Medulla oblongata (tissue), 1 donor: ENCODE measurements around the gene JOSD2.
A peak's percentile ranks its signal among the peaks of the same experiment; 100 is the strongest.
"Not testable (repeated sequence)": the region's sequence is repeated elsewhere in the genome, so short reads cannot be mapped to it uniquely, and the experiment has no call there.

Experiments used
- DNase-seq: peaks from one replicate; pipeline ENCODE4 v3.0.0-alpha.2; 2015; ENCODE audit errors: extremely low spot score

Gene JOSD2

DNA sequence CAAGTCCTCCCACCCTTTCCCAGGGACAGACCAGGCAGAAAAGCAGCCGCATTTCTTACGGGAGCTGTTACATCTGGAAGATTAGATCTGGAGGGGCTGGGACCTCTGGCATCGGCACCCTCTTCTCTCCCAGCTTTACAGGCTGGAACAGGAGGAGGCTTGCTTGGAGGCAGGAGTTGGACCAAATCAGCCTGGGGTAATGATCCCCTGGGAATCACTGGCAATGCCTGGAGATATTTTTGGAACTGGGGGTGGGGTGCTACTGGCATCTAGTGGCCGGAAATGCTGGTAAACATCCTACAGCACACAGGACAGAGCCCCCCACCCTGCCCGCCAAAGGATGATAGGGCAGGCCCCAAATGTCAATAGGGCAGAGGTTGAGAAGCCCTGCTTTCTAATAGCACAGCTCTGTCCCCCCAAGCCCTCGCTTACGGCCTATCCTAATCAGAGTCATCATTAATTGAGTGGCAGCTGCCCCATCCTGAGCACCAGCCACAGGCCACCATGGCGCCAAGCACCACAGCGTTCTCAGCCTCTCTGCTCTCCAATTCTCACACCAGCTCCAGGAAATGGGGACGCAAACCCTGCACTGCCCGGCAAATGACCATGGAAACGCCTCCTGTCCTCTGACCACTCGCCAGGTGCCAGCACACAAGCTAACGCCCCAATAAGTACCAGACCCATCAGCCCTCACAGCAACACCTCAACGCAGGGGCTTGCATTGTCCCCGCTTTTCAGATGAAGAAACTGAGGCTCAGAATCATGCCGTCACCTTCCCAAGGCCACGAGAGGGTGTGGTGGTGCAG lies 36.6 kb upstream of the JOSD2 start:
- DNase-seq = peak; percentile 48

GRCh38 chr19:50546527-50547221 lies 35.7 kb upstream of the JOSD2 start:
- DNase-seq = no peak

DNA sequence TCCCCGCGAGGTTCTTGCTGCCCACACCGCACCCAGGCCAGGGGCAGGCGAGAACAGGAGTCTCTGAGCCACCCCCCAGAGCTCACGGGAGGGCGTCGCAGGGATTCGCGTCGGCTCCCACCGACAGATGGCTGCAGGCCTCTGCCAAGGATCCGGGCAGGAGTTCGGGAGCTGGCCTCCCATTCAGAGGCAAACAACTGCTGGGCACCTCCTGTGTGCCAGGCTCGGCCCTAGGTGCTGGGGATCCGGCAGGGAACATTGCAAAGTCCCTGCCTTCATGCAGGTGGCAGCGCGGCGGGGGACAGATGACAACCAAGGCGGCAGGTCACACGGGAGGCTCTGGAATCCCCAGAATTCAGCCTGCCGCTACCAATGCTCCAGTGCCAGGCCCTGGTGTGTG lies 32.0 kb upstream of the JOSD2 start:
- no peak for DNase-seq

DNA sequence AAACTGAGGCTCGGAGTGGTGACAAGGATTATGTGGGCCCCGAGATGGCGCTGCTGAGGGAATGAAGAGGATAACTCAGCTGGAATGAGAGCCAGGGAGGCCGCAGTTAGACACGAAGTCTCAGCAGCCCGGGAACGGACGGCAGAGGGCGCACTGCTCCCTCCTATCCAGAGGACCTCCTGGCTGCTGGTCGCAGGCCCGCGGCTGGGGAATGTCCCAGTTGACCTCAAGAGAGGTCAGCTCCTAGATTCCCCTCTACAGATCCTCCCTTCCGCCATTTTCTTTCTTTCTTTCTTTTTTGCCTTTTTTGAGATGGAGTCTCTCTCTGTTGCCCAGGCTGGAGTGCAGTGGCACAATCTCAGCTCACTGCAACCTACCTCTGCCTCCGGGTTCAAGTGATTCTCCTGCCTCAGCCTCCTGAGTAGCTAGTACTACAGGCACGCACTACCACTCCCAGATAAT lies 26.8 kb upstream of the JOSD2 start:
- DNase-seq = peak; percentile 87

GRCh38 chr19:50537306-50537685 lies 26.3 kb upstream of the JOSD2 start:
- no peak for DNase-seq

- no peak for DNase-seq
Observed at GRCh38 chr19:50536662-50537305, 25.8 kb upstream of the JOSD2 start.

DNA sequence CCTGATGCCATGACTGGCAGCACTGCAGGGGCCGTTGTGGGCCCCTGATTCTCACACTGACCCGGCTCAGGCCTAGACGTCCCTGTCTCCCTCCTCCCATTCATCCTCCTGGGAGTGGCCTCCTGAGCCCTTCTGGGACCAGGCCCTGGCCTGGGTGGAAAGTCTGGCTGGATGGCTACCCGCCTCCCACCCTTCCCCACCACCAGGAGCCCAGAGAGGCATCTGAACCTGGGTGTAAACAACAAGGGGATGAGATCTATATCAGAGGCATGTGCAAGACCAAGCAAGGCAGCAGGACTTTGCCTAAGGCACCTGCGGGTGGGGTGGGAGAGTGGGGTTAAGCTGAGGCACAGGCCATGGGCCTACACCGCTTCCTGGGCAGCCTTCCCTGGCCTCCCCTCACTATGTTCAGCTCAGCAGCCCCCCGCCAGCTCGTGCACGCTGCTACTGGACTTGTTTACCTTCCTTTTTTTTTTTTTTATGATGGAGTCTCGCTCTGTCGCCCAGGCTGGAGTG lies 24.7 kb upstream of the JOSD2 start:
- DNase-seq = no peak

DNA sequence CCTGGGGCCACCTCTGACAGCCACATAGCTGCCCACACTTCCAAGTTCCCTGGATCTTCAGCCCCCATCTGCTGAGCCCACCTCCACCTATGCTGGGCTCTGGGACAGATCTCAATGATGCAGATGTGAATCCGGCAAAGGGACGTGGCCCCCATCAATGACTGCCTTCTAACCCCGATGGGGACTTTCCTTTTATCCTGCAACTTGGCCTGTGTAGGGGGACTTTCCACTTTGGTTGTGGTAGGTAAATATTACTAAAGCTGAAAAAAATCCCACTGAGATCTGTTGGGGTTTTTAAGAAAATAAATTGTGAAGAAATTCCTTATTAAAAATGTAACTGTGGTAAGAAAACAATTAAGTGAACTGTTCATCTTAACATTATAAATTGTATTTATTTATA lies 23.5 kb upstream of the JOSD2 start:
- no peak for DNase-seq

GRCh38 chr19:50532952-50533351 lies 22.0 kb upstream of the JOSD2 start:
- DNase-seq = no peak

DNA sequence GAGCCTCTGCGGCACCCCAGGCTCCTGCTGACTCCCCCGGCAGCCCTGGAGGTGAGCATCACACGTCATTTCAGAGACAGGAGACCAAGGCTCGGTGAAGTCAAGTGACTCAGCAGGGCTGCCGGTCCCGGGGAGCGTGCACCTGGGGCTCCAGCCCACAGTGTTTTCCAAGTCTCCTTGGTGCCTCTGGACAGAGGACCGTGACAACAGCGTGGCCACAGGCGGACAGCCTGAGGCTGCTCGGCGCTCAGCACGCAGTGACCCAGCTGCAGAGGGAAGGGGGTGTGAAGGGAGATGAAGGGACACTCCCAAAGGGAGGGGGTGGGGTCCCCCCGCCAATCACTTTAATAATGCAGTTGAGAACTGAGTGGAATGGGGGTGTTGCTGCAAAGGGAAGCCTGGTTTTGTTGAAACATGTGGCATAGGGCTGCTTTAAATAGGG lies 20.2 kb upstream of the JOSD2 start:
- no peak for DNase-seq

DNA sequence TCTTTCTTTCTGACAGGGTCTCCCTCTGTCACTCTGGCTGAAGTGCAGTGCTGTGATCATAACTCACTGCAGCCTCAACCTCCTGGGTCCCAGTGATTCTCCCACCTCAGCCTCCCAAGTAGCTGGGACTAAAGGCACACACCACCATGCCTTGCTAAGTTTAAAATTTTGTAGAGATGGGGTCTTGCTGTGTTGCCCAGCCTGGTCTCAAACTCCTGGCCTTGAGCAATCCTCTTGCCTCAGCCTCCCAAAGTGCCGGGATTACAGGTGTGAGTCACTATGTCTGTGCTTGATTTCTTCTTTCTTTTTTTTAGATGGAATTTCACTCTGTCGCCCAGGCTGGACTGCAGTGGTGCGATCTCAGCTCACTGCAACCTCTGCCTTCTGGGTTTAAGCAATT lies 17.1 kb upstream of the JOSD2 start:
- not testable (repeated sequence) for DNase-seq

DNA sequence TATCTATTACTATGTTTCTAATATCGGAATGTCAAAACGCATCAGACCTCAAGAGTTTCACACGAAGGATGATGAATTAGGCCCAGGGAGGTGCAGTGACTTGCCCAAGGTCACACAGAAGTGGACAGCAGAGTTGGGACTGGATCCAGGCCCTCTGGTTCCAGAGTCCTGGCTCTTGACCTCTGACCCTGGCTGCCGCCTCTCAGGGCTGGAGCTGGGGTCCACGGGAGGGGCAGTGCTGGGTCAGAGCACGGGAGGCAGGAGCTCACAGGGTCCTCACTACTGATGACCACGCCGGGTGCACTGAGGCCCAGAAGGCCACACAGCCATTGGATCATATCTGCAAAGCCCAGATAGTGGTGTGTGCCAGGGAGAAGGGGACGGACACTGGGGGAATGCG lies 11.9 kb upstream of the JOSD2 start:
- DNase-seq = no peak

GRCh38 chr19:50520822-50521465 lies 10.0 kb upstream of the JOSD2 start:
- no peak for DNase-seq

DNA sequence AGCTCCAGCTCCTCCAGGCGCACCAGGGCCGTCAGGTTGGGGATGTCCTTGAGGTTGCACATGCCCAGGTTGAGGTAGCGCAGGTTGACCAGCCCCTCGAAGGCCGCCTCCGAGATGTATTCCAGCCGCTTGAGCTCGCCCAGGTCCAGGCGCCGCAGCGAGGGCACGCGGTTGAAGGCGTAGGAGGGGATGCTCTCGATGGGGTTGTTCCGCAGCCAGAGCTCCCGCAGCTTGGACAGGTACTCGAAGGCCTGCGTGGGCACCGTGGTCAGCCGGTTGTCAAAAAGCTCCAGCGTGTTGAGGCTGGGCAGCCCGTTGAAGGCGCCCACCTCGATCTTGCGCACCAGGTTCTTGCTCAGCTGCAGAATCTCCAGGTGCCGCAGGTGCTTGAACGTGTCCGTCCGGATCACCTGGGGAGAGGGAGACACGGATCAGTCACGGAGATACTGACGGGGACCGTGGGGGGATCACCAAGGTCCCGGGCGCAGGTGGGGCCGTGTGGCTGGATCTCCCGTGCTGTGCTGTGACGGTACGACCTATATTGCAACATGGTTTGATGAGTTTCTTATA lies 8.1 kb upstream of the JOSD2 start:
- no peak for DNase-seq

DNA sequence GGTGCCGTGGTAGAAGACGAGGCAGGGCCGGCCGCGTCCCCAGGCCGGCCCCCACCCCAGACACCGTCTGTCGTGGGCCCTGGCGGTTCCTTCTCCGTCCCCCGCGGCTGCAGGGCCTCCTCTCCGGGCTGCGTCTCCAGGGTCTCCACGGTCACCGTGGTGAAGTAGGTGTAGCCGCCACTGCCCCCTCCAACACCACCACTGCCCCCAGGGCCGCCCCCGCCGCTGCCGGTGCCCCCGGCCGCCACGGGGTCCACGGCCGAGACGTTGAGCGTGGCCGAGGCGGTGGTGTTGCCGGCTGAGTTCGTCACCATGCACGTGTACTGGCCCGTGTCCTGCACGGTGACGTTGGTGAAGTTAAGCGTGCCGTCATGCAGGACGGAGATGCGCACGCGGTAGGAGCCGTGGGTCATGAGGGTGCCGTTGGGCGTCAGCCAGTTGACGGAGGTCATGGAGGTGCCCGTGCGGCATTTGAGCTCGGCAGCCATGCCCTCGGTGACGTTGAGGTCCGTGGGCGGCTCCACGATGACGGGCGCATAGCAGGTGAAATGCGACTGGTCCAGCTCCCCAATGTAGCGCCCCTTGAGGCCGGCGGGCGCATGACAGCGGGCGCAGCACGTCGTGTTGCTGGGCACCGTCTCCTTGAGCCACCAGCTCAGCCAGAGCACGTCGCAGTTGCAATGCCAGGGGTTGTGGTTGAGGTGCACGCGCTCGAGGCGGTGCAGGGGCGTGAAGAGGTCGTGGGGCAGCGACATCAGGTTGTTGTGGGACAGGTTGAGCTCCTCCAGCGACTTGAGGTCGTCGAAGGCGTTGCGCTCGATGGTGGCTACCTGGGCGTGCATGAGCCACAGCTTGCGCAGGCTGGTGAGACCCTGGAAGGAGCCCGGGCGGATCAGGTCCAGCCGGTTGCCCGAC lies 7.4 kb upstream of the JOSD2 start:
- DNase-seq = no peak

- DNase-seq = no peak
Observed at GRCh38 chr19:50517704-50518075, 6.7 kb upstream of the JOSD2 start.

- DNase-seq = no peak
Observed at GRCh38 chr19:50516964-50517703, 6.1 kb upstream of the JOSD2 start.

DNA sequence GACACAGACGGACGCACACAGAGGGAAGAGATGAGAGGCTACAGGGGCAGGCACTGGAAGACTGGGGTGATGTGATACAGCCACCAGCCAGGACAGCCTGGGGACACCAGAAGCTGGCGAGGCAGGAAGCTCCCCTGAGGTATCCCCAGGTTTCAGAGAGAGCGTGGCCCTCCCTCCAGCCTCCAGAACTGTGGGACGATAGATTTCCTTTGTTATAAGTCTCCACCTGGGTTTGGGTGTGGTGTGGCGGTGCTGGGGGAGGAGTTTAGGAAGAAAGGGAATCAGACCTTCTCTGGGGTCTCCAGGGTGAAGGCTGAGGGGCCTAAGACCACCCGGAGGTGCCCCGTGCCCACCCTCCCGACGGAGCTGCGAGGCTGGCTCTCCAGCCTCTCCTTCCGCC lies 5.5 kb upstream of the JOSD2 start:
- DNase-seq = no peak

DNA sequence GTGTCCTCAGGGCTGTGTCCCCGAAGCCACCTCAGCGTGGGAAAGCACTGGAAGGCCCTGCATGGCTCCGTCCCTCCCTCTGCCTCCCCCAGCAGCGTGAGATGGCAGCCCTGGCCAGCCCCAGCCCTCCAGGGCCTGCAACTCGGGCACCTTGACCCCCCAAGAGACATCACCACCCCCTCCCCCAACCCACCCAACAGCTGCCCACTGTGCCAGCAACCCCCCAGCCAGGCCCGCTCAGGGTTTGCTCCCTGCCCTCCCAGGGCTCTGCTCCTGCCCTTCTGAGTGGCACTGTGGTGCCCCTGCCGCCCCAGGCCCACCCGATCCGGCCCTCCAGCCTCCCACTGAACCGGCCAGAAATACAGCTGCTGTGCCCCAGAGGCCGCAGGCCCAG lies 4.2 kb upstream of the JOSD2 start:
- no peak for DNase-seq
